ENCODE data around the gene C9orf85.

C9orf85 gene

DNA sequence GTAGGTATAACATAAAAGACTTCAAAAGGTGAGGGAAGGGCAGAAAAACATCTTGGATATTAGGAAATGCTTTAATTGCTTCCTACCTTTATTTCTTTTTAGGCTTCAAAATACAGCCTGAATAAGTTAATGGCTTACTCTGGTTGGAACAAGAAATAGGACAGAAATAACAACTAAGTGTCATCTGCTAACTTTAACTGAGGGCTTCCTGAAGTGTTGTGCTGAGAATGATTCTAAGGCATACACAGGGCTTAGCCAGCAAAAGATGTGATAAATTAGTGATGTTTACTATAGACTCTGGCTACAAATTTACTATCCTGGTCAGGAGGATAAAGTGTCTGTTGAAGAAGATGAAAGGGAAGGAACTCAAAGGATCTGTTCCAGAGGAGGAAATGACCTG lies 34.6 kb upstream of the C9orf85 start:
- TF ChIP-seq, protein P1, sequence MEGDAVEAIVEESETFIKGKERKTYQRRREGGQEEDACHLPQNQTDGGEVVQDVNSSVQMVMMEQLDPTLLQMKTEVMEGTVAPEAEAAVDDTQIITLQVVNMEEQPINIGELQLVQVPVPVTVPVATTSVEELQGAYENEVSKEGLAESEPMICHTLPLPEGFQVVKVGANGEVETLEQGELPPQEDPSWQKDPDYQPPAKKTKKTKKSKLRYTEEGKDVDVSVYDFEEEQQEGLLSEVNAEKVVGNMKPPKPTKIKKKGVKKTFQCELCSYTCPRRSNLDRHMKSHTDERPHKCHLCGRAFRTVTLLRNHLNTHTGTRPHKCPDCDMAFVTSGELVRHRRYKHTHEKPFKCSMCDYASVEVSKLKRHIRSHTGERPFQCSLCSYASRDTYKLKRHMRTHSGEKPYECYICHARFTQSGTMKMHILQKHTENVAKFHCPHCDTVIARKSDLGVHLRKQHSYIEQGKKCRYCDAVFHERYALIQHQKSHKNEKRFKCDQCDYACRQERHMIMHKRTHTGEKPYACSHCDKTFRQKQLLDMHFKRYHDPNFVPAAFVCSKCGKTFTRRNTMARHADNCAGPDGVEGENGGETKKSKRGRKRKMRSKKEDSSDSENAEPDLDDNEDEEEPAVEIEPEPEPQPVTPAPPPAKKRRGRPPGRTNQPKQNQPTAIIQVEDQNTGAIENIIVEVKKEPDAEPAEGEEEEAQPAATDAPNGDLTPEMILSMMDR (IDR thresholded peaks at IDR 0.05) = no peak
- Histone ChIP-seq H3K9ac (no peak overlapping the region), H3K27me3 (ENCODE audit: control insufficient read depth, insufficient read depth, low read length) (no peaks in the 10 kb centered on the region)

DNA sequence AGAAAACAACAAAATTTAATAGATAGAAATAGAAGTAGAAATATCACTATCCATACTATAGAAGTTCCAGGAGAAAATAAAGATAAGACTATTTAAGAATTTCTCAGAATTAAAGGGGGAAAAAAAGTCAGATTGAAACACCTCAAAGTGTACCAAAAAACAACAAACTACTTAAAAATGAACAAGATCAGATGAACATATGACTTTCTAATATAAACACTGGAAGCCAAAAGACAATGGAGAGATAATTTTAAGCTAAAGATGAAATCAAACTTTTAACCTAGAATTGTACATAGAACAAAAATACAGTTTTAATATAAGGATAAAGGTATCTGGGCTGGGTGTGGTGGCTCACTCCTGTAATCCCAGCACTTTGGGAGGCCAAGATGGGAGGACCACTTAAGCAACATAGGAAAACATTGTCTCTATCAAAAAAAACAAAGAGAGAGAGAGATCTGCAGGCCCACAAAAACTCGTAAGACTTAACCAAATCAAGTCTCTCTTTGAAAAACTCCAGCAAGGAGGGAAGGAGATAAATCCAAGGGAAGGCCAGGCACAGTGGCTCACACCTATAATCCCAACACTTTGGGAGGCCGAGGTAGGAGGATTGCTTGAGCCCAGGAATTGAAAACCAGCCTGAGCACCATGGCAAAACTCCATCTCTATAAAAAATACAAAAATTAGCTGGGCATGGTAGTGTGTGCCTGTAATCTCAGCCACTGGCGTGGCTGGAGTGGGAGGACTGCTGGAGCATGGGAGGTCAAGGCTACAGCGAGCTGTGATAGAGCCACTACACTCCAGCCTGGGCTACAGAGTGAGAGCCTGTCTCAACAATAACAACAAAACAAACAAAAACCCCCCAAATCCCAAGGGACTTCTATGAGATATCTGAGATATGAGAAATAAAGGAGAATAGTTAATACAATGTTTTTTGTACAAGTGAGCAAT lies 32.8 kb upstream of the C9orf85 start:
- no peak overlapping the region for H2AFZ ChIP-seq
- no peaks in the 10 kb centered on the region for H3K27me3 ChIP-seq (ENCODE audit: control insufficient read depth, insufficient read depth, low read length)
- TF ChIP-seq, protein P1 (IDR thresholded peaks at IDR 0.05) = no peak
- H3K36me3 ChIP-seq (ENCODE audit: control insufficient read depth, insufficient read depth, low read length) = no peaks in the 10 kb centered on the region
- H3K9ac ChIP-seq = no peak overlapping the region
- peaks cover 17% of the 10 kb centered on the region for H3K79me2 ChIP-seq
- no peak overlapping the region for H3K4me2 ChIP-seq (ENCODE audit: low read length)
- H3K27ac ChIP-seq = no peak overlapping the region
- H3K9me3 ChIP-seq (ENCODE audit: control insufficient read depth, low read length) = no peaks in the 10 kb centered on the region
- H3K4me1 ChIP-seq = no peaks in the 10 kb centered on the region
- H3K4me3 ChIP-seq (ENCODE audit: low read depth, low read length) = no peak overlapping the region

More for the DNA sequence above, 34.6 kb upstream of the C9orf85 start:
- no peak overlapping the region for H3K4me3 ChIP-seq (ENCODE audit: low read depth, low read length)
- no peak overlapping the region for H2AFZ ChIP-seq
- H3K9me3 ChIP-seq (ENCODE audit: control insufficient read depth, low read length) = no peaks in the 10 kb centered on the region
- no peaks in the 10 kb centered on the region for H3K4me1 ChIP-seq
- H3K4me2 ChIP-seq (ENCODE audit: low read length) = no peak overlapping the region
- no peak overlapping the region for H3K27ac ChIP-seq
- H3K36me3 ChIP-seq (ENCODE audit: control insufficient read depth, insufficient read depth, low read length) = no peaks in the 10 kb centered on the region
- peaks cover 11% of the 10 kb centered on the region for H3K79me2 ChIP-seq

DNA sequence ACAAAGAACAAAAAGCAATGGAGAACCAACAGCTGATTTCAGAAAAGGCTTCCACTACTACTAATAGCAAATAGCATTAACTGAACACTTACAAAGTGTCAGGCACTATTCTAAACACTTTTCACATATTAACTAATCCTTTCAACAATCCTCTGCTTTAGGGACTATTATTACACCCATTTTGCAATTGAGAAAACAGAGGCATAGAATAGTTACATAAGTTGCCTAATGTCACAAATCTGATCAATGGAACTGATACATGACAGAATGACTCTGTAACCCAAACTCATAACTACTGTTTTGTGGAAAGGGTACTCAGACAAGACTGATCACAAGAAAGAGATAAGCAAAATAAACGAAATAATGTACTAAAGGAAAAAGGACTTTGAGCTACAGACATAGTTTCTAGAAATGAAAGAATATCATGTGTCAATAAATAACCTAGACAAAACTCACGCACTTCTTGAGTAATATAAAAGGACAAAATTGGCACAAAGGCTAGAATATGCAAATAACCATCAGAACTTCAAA lies 31.7 kb upstream of the C9orf85 start:
- no peaks in the 10 kb centered on the region for H3K36me3 ChIP-seq (ENCODE audit: control insufficient read depth, insufficient read depth, low read length)
- no peaks in the 10 kb centered on the region for H3K27me3 ChIP-seq (ENCODE audit: control insufficient read depth, insufficient read depth, low read length)
- H3K4me3 ChIP-seq (ENCODE audit: low read depth, low read length) = no peak overlapping the region
- no peak overlapping the region for H3K9ac ChIP-seq
- H3K9me3 ChIP-seq (ENCODE audit: control insufficient read depth, low read length) = no peaks in the 10 kb centered on the region
- H3K27ac ChIP-seq = no peak overlapping the region
- no peaks in the 10 kb centered on the region for H3K4me1 ChIP-seq
- no peak overlapping the region for H3K4me2 ChIP-seq (ENCODE audit: low read length)
- TF ChIP-seq, protein P1 (IDR thresholded peaks at IDR 0.05) = no peak
- peaks cover 20% of the 10 kb centered on the region for H3K79me2 ChIP-seq
- H2AFZ ChIP-seq = no peak overlapping the region

DNA sequence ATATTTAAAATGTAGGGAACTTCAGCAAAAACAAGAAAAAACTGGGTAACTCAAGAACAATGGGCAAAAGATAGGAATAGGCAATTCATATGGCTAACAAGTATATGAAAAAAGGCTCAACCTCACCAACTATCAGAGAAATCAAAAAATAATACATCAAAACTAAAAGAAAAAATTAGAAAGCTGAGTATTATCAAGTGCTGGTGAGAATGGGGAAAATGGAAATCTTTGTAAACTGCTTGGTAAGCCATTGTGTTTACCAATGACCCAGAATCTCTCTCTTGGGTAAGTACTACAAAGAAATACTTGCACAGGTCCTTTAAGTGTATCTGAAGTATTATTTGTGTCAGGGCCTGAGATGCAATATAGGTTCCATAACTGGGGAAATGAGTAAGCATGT lies 27.4 kb upstream of the C9orf85 start:
- H3K9me3 ChIP-seq (ENCODE audit: control insufficient read depth, low read length) = no peaks in the 10 kb centered on the region
- no peak overlapping the region for H3K4me2 ChIP-seq (ENCODE audit: low read length)
- TF ChIP-seq, protein P1 (IDR thresholded peaks at IDR 0.05) = no peak
- no peak overlapping the region for H3K9ac ChIP-seq
- no peaks in the 10 kb centered on the region for H3K4me1 ChIP-seq
- H3K4me3 ChIP-seq (ENCODE audit: low read depth, low read length) = no peak overlapping the region
- no peaks in the 10 kb centered on the region for H3K36me3 ChIP-seq (ENCODE audit: control insufficient read depth, insufficient read depth, low read length)
- H3K27me3 ChIP-seq (ENCODE audit: control insufficient read depth, insufficient read depth, low read length) = no peaks in the 10 kb centered on the region
- no peak overlapping the region for H2AFZ ChIP-seq
- peaks cover 13% of the 10 kb centered on the region for H3K79me2 ChIP-seq
- H3K27ac ChIP-seq = no peak overlapping the region

Data from parathyroid adenoma (tissue), 2 donors.